ENCODE measurements around the gene CCDC102A.

Gene CCDC102A

DNA sequence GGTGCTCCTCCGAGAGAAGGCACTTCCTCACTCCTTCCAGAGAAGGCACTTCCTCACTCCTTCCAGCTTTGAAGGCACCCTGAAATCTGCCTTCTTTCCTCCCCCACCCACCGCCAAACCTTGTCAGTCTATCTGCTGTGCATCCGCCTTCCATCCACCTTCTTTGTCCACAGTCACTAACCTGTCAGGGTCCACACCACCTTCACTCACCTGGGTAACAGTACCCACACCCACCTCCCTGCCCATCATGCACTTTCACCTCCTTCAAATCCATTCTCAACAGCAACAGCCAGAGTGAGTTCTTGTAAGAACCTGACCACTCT, 5.2 kb downstream of the CCDC102A start:
- Histone ChIP-seq H3K27me3 (replicated peaks; ENCODE audit: control insufficient read depth, insufficient read depth, low read length, poor library complexity, severe bottlenecking) (no peaks in the 10 kb centered on the region), H3K9me3 (ENCODE audit: control insufficient read depth, low read length) (no peaks in the 10 kb centered on the region), H3K4me1 (ENCODE audit: control insufficient read depth, insufficient read depth, low read length, poor library complexity, severe bottlenecking) (peaks cover 56% of the 10 kb centered on the region), H3K27ac (ENCODE audit: insufficient read depth, low read length, poor library complexity, severe bottlenecking) (peak overlapping the region; percentile 71), H3K4me3 (ENCODE audit: insufficient read depth, low read depth, low read length, poor library complexity, severe bottlenecking) (no peak overlapping the region), H3K36me3 (ENCODE audit: control insufficient read depth, insufficient read depth, low read length) (no peaks in the 10 kb centered on the region)
- no peak for DNase-seq

DNA sequence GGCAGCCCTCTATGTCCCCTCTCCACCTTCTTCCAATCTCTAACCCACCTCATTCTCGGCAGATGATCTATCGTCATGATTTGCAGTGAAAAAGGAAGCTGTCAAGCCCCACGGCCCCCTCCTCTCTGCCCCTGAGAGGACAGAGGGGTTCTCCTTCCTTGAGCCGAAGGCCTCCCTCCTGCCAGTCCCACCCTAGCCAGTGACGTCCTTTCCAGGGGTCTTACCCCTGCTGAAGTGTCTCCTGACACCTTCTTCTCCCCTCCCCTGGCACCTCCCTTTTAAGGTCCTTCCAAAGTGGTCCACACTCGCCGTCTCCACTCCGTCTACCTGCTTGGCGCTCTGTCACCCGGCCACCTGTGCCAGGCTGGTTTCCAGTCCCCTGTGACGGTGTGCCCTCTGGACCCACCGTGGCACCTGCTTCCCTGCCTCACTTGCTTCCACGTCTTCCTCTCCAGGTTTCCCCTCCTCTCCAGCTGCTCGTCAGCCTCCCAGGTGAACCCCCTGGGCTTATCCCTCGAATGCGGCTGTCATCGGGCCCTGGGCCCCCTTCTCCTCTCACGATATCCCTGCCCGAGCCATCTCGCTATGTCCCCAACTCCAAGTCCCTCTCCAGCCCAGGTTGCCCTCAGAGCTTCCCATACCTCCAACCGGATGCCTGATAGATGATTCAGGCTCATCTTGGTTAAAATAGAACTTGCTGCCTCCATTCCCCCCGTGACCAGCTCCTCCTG, 5.7 kb downstream of the CCDC102A start:
- no peak for DNase-seq
- H3K4me3 ChIP-seq (ENCODE audit: insufficient read depth, low read depth, low read length, poor library complexity, severe bottlenecking), result peak overlapping the region; percentile 14
- H3K4me1 ChIP-seq (ENCODE audit: control insufficient read depth, insufficient read depth, low read length, poor library complexity, severe bottlenecking), result peaks cover 55% of the 10 kb centered on the region
- no peaks in the 10 kb centered on the region for H3K9me3 ChIP-seq (ENCODE audit: control insufficient read depth, low read length)
- H3K27ac ChIP-seq (ENCODE audit: insufficient read depth, low read length, poor library complexity, severe bottlenecking), result peak overlapping the region; percentile 71
- no peaks in the 10 kb centered on the region for H3K36me3 ChIP-seq (ENCODE audit: control insufficient read depth, insufficient read depth, low read length)
- no peaks in the 10 kb centered on the region for H3K27me3 ChIP-seq (replicated peaks; ENCODE audit: control insufficient read depth, insufficient read depth, low read length, poor library complexity, severe bottlenecking)

- peaks cover 50% of the 10 kb centered on the region for H3K4me1 ChIP-seq (ENCODE audit: control insufficient read depth, insufficient read depth, low read length, poor library complexity, severe bottlenecking)
- H3K27ac ChIP-seq (ENCODE audit: insufficient read depth, low read length, poor library complexity, severe bottlenecking), result peak overlapping the region; percentile 71
- no peaks in the 10 kb centered on the region for H3K9me3 ChIP-seq (ENCODE audit: control insufficient read depth, low read length)
- peak overlapping the region; percentile 14 for H3K4me3 ChIP-seq (ENCODE audit: insufficient read depth, low read depth, low read length, poor library complexity, severe bottlenecking)
- peak; percentile 34 to 62 (median 44) for DNase-seq
- no peaks in the 10 kb centered on the region for H3K27me3 ChIP-seq (replicated peaks; ENCODE audit: control insufficient read depth, insufficient read depth, low read length, poor library complexity, severe bottlenecking)
- no peaks in the 10 kb centered on the region for H3K36me3 ChIP-seq (ENCODE audit: control insufficient read depth, insufficient read depth, low read length)
These were observed 6.3 kb downstream of the CCDC102A start for GRCh38 chr16:57530104-57530521.

DNA sequence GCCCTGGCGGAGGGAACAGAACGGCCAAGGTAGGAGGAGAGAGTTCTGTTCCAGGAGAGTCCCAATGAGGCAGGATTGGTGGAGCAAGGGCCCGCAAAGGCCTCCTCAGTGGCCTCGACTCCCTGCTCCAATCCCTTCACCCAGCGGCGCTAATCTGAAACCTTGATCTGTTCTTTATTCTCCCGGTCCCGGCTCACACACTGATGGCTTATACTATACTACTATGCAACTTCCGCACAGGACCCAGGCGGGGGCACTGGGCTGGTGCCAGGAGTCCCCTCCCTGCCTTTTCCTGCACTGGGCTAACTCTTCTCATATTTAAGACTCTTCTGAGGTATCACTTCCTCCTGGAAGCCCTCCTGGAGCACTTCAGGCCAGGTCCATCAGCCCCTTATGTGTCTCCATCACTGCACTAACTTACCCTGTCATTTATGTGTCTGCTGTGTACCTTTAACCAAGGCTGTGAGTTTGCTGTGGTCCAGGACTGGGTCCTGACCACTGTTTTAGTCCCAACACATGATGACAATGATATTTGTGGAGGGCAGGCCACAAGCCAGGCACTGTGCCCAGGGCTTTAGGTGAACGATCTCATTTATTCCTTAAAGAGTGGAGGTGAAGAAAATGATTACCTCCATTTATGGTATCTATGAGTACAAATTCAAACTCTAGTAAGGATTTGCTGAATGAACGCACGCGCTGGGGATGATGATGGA, 6.8 kb downstream of the CCDC102A start:
- Histone ChIP-seq H3K4me3 (ENCODE audit: insufficient read depth, low read depth, low read length, poor library complexity, severe bottlenecking) (no peak overlapping the region), H3K4me1 (ENCODE audit: control insufficient read depth, insufficient read depth, low read length, poor library complexity, severe bottlenecking) (peaks cover 45% of the 10 kb centered on the region), H3K27ac (ENCODE audit: insufficient read depth, low read length, poor library complexity, severe bottlenecking) (peak overlapping the region; percentile 71), H3K36me3 (ENCODE audit: control insufficient read depth, insufficient read depth, low read length) (no peaks in the 10 kb centered on the region), H3K9me3 (ENCODE audit: control insufficient read depth, low read length) (no peaks in the 10 kb centered on the region), H3K27me3 (replicated peaks; ENCODE audit: control insufficient read depth, insufficient read depth, low read length, poor library complexity, severe bottlenecking) (no peaks in the 10 kb centered on the region)
- DNase-seq, result no peak

DNA sequence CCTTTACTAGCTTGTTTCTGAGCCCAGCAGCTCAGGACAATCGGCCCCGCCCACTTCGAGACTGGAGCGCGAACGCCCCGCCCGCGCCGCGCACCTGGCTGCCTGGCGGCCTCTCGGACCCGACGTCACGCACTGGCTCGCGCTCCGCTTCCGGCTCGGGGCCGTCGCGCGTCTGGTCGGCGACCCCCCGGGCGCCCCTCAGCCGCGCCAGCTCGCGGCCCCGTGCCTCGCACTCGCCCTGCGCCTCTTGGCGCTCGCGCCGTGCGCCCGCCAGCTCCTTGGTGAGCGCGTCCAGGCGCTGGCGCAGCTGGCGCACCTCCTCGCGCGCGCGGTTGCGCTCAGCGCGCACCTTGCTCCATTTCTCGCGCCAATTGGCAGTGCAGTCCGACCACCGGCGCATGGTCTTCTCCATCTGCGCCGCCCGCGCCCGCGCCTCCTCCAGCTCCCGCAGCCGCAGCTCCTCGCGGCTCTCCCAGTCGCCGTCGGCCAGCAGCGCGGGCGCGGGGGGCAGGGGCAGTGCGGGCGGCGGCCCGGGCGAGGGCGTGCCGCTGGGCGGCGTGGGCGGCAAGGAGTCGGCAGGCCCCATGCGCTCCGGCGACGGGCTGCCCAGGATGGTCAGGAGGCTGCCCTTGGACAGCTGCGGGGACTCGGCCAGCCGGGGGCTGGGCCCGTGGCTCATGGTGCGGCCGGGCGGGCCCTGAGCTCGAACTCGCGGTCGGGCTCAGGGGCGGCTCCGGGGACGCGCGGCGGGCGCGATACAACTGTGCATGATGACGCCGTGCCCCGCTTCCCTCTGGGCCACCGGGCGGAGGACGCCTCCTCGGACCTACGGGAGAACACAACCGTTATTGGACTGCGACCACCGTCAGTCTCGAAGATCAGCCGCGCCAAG, 7.6 kb downstream of the CCDC102A start:
- peaks cover 37% of the 10 kb centered on the region for H3K4me1 ChIP-seq (ENCODE audit: control insufficient read depth, insufficient read depth, low read length, poor library complexity, severe bottlenecking)
- H3K36me3 ChIP-seq (ENCODE audit: control insufficient read depth, insufficient read depth, low read length), result no peaks in the 10 kb centered on the region
- H3K27ac ChIP-seq (ENCODE audit: insufficient read depth, low read length, poor library complexity, severe bottlenecking), result no peak overlapping the region
- no peaks in the 10 kb centered on the region for H3K9me3 ChIP-seq (ENCODE audit: control insufficient read depth, low read length)
- H3K4me3 ChIP-seq (ENCODE audit: insufficient read depth, low read depth, low read length, poor library complexity, severe bottlenecking), result no peak overlapping the region
- no peaks in the 10 kb centered on the region for H3K27me3 ChIP-seq (replicated peaks; ENCODE audit: control insufficient read depth, insufficient read depth, low read length, poor library complexity, severe bottlenecking)
- no peak for DNase-seq

GRCh38 chr16:57527610-57528360, 8.6 kb downstream of the CCDC102A start:
- Histone ChIP-seq H3K4me3 (ENCODE audit: insufficient read depth, low read depth, low read length, poor library complexity, severe bottlenecking) (no peak overlapping the region), H3K27me3 (replicated peaks; ENCODE audit: control insufficient read depth, insufficient read depth, low read length, poor library complexity, severe bottlenecking) (no peaks in the 10 kb centered on the region), H3K9me3 (ENCODE audit: control insufficient read depth, low read length) (no peaks in the 10 kb centered on the region), H3K27ac (ENCODE audit: insufficient read depth, low read length, poor library complexity, severe bottlenecking) (no peak overlapping the region), H3K36me3 (ENCODE audit: control insufficient read depth, insufficient read depth, low read length) (no peaks in the 10 kb centered on the region), H3K4me1 (ENCODE audit: control insufficient read depth, insufficient read depth, low read length, poor library complexity, severe bottlenecking) (peaks cover 27% of the 10 kb centered on the region)
- DNase-seq, result no peak

DNA sequence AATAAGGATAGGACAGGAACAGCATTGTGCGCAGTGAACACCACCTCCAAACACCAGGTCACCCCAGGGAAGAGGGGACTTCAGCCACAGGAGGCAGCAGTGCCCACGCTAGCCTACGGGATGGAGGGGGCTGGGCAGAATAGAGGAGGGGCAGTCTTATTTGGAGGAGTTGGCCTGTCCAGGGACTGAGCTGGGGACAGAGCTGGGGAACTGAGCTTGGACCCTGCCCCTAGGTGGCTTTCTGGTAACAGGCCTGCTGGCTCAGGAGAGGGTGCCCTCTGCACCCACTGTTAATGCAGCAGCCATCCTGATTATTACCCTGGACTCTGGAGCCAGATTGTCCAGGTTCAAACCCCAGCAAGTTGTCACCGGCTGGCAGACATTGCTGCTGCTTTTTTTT, 9.3 kb downstream of the CCDC102A start:
- Histone ChIP-seq H3K4me3 (ENCODE audit: insufficient read depth, low read depth, low read length, poor library complexity, severe bottlenecking) (no peak overlapping the region), H3K27ac (ENCODE audit: insufficient read depth, low read length, poor library complexity, severe bottlenecking) (no peak overlapping the region), H3K36me3 (ENCODE audit: control insufficient read depth, insufficient read depth, low read length) (no peaks in the 10 kb centered on the region), H3K9me3 (ENCODE audit: control insufficient read depth, low read length) (no peaks in the 10 kb centered on the region), H3K4me1 (ENCODE audit: control insufficient read depth, insufficient read depth, low read length, poor library complexity, severe bottlenecking) (peaks cover 22% of the 10 kb centered on the region), H3K27me3 (replicated peaks; ENCODE audit: control insufficient read depth, insufficient read depth, low read length, poor library complexity, severe bottlenecking) (no peaks in the 10 kb centered on the region)
- no peak for DNase-seq

DNA sequence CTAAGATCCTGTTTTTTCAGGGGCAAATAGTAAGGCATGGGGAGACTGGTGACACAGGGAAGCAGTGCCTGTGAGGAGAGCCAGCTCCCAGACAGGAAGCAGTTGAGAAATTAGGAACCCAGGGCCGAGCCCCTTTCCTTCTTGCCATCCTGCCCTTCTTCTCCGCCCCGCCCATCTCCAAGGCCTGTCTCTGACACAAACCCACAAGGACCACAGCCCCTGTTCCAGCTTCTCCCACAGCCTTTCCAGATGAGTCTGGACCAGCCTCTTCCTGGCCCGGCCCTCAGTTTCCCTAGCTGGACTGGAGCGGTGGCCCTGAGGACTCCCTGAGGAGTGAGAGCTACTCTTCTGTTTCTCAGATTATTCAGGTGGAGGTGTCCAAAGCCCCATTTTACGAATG, 9.9 kb downstream of the CCDC102A start:
- no peaks in the 10 kb centered on the region for H3K9me3 ChIP-seq (ENCODE audit: control insufficient read depth, low read length)
- H3K27ac ChIP-seq (ENCODE audit: insufficient read depth, low read length, poor library complexity, severe bottlenecking), result no peak overlapping the region
- DNase-seq, result no peak
- no peak overlapping the region for H3K4me3 ChIP-seq (ENCODE audit: insufficient read depth, low read depth, low read length, poor library complexity, severe bottlenecking)
- H3K4me1 ChIP-seq (ENCODE audit: control insufficient read depth, insufficient read depth, low read length, poor library complexity, severe bottlenecking), result peaks cover 21% of the 10 kb centered on the region
- no peaks in the 10 kb centered on the region for H3K36me3 ChIP-seq (ENCODE audit: control insufficient read depth, insufficient read depth, low read length)
- no peaks in the 10 kb centered on the region for H3K27me3 ChIP-seq (replicated peaks; ENCODE audit: control insufficient read depth, insufficient read depth, low read length, poor library complexity, severe bottlenecking)

DNA sequence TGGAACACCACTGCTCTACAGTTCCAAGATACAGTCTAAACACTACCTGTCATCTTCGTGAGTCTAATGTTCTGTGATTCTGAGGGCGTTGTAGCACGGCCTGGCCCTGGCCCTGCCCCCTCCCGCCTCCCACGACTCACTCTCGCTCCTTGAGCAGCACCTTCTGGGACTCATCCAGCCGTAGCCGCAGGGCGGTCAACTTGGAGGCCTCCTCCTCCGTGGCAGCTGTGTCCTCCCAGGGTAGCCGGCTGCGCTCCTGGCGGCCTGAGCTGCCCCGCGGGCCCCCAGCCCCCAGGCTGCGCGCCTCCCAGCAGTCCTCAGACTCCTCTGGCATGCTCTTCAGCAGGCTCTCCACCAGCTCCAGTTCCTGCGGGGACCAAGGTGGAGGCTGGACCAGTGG, 10.6 kb downstream of the CCDC102A start:
- Histone ChIP-seq H3K4me3 (ENCODE audit: insufficient read depth, low read depth, low read length, poor library complexity, severe bottlenecking) (no peak overlapping the region), H3K36me3 (ENCODE audit: control insufficient read depth, insufficient read depth, low read length) (no peaks in the 10 kb centered on the region), H3K9me3 (ENCODE audit: control insufficient read depth, low read length) (no peaks in the 10 kb centered on the region), H3K27ac (ENCODE audit: insufficient read depth, low read length, poor library complexity, severe bottlenecking) (no peak overlapping the region), H3K4me1 (ENCODE audit: control insufficient read depth, insufficient read depth, low read length, poor library complexity, severe bottlenecking) (peaks cover 14% of the 10 kb centered on the region), H3K27me3 (replicated peaks; ENCODE audit: control insufficient read depth, insufficient read depth, low read length, poor library complexity, severe bottlenecking) (no peaks in the 10 kb centered on the region)
- no peak for DNase-seq

Measured in effector memory CD4-positive, alpha-beta T cell (primary cell).